Mesenchymal stem cell (in vitro differentiated cells and primary cell): ENCODE measurements around the gene MAP4K5. TPM values are rescaled to one million over a fixed set of nuclear protein-coding genes. Genes with fewer than 3 reads are reported as not detected.
A peak's percentile ranks its signal among the peaks of the same experiment; 100 is the strongest.

Experiments used
- DNase-seq: peaks from one replicate; pipeline ENCODE4 v3.0.0-alpha.2; 2013
- H2AFZ ChIP-seq: one replicate; pipeline ENCODE4 v1.6.1; 2013; ENCODE audit warnings: low read depth, mild to moderate bottlenecking, control low read depth, inconsistent platforms, low read length, moderate library complexity
- H2AK5ac ChIP-seq: 2 replicates; pipeline ENCODE4 v1.6.1; 2013; ENCODE audit warnings: low read length, moderate library complexity, mild to moderate bottlenecking, inconsistent platforms; ENCODE audit not compliant: severe bottlenecking
- H2BK120ac ChIP-seq: one replicate; pipeline ENCODE4 v1.6.1; 2013; ENCODE audit warnings: low read depth, mild to moderate bottlenecking, inconsistent platforms, low read length, moderate library complexity
- H2BK12ac ChIP-seq, 2 experiments: one replicate each; pipeline ENCODE4 v1.6.1; 2013; ENCODE audit warnings: inconsistent platforms in 2 of 2, low read length in 2 of 2, mild to moderate bottlenecking in 2 of 2, moderate library complexity in 2 of 2, control low read depth in 1 of 2
- H2BK15ac ChIP-seq: one replicate; pipeline ENCODE4 v1.6.1; 2013; ENCODE audit warnings: mild to moderate bottlenecking, low read depth, inconsistent platforms; ENCODE audit not compliant: poor library complexity, severe bottlenecking
- H2BK5ac ChIP-seq: 2 replicates; pipeline ENCODE4 v1.6.1; 2013; ENCODE audit warnings: low read depth, mild to moderate bottlenecking, low read length, control low read depth, inconsistent platforms; ENCODE audit not compliant: poor library complexity, severe bottlenecking
- H3K14ac ChIP-seq, 2 experiments: one replicate each; pipeline ENCODE4 v1.6.1; 2013; ENCODE audit warnings: inconsistent platforms in 2 of 2, low read length in 2 of 2, control low read depth in 1 of 2, mild to moderate bottlenecking in 1 of 2, moderate library complexity in 1 of 2
- H3K18ac ChIP-seq, 2 experiments: one replicate each; pipeline ENCODE4 v1.6.1; 2013; ENCODE audit warnings: inconsistent platforms in 2 of 2, low read length in 2 of 2, control low read depth in 1 of 2, low read depth in 1 of 2, mild to moderate bottlenecking in 1 of 2
- H3K23ac ChIP-seq, 2 experiments: one replicate each; pipeline ENCODE4 v1.6.1; 2013; ENCODE audit warnings: inconsistent platforms in 2 of 2, low read length in 2 of 2, mild to moderate bottlenecking in 2 of 2, moderate library complexity in 2 of 2, control low read depth in 1 of 2
- H3K27ac ChIP-seq: 2 replicates; pipeline ENCODE4 v1.5.1; 2013; ENCODE audit warnings: mild to moderate bottlenecking, moderate library complexity, low read length, control low read depth, inconsistent platforms; ENCODE audit not compliant: poor library complexity, severe bottlenecking
- H3K27me3 ChIP-seq, 2 experiments: 2 replicates each; pipeline versions ENCODE4 v1.6.1 to v1.7.0; 2013; ENCODE audit warnings: low read length in 2 of 2, mild to moderate bottlenecking in 2 of 2, moderate library complexity in 2 of 2, control low read depth in 1 of 2, inconsistent platforms in 1 of 2; ENCODE audit not compliant: control insufficient read depth in 1 of 2, insufficient read depth in 1 of 2
- H3K36me3 ChIP-seq, 2 experiments: 2 replicates each; pipeline versions ENCODE4 v1.6.1 to v1.7.0; 2013; ENCODE audit warnings: low read length in 2 of 2, control low read depth in 1 of 2, inconsistent platforms in 1 of 2, low read depth in 1 of 2, mild to moderate bottlenecking in 1 of 2; ENCODE audit not compliant: insufficient read depth in 2 of 2, control insufficient read depth in 1 of 2
- H3K4ac ChIP-seq, 2 experiments: one replicate each; pipeline ENCODE4 v1.6.1; 2013; ENCODE audit warnings: inconsistent platforms in 2 of 2, low read length in 2 of 2, mild to moderate bottlenecking in 2 of 2, moderate library complexity in 2 of 2, control low read depth in 1 of 2, low read depth in 1 of 2
- H3K4me1 ChIP-seq: 2 replicates; pipeline ENCODE4 v1.6.1; 2013; ENCODE audit warnings: low read depth, low read length, control low read depth; ENCODE audit not compliant: control insufficient read depth, insufficient read depth
- H3K4me2 ChIP-seq: 2 replicates; pipeline ENCODE4 v1.6.1; 2013; ENCODE audit warnings: low read length, mild to moderate bottlenecking, inconsistent platforms; ENCODE audit not compliant: poor library complexity, severe bottlenecking
- H3K4me3 ChIP-seq, 2 experiments: 2 replicates each; pipeline versions ENCODE4 v1.5.1 to v1.7.0; 2013; ENCODE audit warnings: low read length in 2 of 2, mild to moderate bottlenecking in 2 of 2, control low read depth in 1 of 2, low read depth in 1 of 2; ENCODE audit not compliant: insufficient read depth in 1 of 2
- H3K79me1 ChIP-seq: replicated peaks from 2 replicates; pipeline ENCODE4 v1.6.1; 2013; ENCODE audit warnings: mild to moderate bottlenecking, control low read depth, low read length, inconsistent platforms; ENCODE audit not compliant: poor library complexity, severe bottlenecking
- H3K9ac ChIP-seq: 2 replicates; pipeline ENCODE4 v1.7.0; 2013; ENCODE audit warnings: mild to moderate bottlenecking, low read length, moderate library complexity
- H3K9me3 ChIP-seq: 2 replicates; pipeline ENCODE4 v1.7.0; 2013; ENCODE audit warnings: mild to moderate bottlenecking, low read length; ENCODE audit not compliant: control insufficient read depth
- H4K8ac ChIP-seq: one replicate; pipeline ENCODE4 v1.6.1; 2013; ENCODE audit warnings: inconsistent platforms, mild to moderate bottlenecking, low read length, moderate library complexity
- H4K91ac ChIP-seq: one replicate; pipeline ENCODE4 v1.6.1; 2013; ENCODE audit warnings: mild to moderate bottlenecking, low read length, inconsistent platforms
- whole genome bisulfite sequencing: methylation state at CpG from one replicate; pipeline ENCODE4 v1.1.7; 2013; ENCODE audit warnings: mixed read lengths; 5-methylcytosine and 5-hydroxymethylcytosine counted together
- polyA plus RNA-seq, 2 experiments: library from polyadenylated mRNA; stranded (reverse); fragments of 200-250 nt; gene quantifications; one replicate each; pipeline ENCODE4 v1.2.3, GENCODE V29; 2013

Gene MAP4K5
- polyA plus RNA-seq (2013, experiment 1 of 2): 29.5 TPM
- polyA plus RNA-seq (2013, experiment 2 of 2): 31.7 TPM

DNA sequence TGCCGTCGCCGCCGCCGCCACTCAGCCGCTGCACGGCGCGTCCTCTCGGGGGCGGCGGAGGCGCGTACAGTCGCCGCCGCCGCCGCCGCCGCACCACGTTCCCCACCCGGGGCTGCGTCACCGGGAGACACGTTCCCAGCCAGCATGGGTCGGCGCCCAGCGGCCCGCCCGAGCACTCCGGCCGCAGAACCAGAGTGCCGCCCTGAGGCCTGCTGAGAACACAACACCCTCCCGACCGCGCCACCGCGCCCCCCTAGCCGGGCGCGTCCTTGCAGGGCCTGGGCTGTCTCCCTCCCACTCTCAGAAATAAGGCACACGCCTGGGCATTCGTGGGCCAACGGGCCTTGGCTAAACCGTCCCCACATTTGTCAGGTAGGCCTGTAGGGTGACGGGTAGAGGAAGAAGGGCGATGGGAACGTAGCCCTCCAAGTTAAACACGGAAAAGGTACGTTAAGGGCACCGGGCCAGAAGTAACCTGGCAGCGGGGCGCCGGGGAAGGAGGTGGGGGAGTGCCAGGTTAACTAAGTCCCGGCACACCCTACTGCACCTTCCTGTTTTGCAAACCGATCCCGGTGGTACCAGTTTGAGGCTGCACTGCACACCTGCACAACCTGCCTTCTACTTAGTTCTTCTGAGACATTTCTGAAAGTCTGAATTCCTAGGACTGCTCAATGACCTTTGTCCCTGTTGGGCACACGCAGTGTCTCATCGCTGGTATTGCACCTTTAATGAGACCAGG lies at the start of gene MAP4K5:
Gene MAP4K5 (minus strand): TSS at position 68 of the 739 bp plus-strand sequence. CDS start 520 bp downstream, outside the sequence.
- peak within 1 kb of the TSS; percentile 61 for H4K8ac ChIP-seq
- peak within 1 kb of the TSS; percentile 43 for H2BK120ac ChIP-seq
- H3K9me3 ChIP-seq: no peaks in the 10 kb centered on the region
- peak within 1 kb of the TSS; percentile 80 for H2BK15ac ChIP-seq
- peak within 1 kb of the TSS; percentile 96 for H2AFZ ChIP-seq
- H3K14ac ChIP-seq: peak within 1 kb of the TSS; percentile 85 to 92
- H2BK12ac ChIP-seq: peak within 1 kb of the TSS in 1 of 2 experiments; percentile 88
- H3K23ac ChIP-seq: peak within 1 kb of the TSS in 1 of 2 experiments; percentile 94
- DNase-seq: peak; percentile 91
- H3K27ac ChIP-seq: peak within 1 kb of the TSS; percentile 79
- peak within 1 kb of the TSS; percentile 97 for H3K9ac ChIP-seq
- H3K4me2 ChIP-seq: peak within 1 kb of the TSS; percentile 81
- H2BK5ac ChIP-seq: peak within 1 kb of the TSS; percentile 89
- H2AK5ac ChIP-seq: no peak within 1 kb of the TSS
- WGBS: 6% methylated on average over 26 of the region's 60 CpGs
- H4K91ac ChIP-seq: peak within 1 kb of the TSS; percentile 68
- H3K18ac ChIP-seq: peak within 1 kb of the TSS; percentile 56 to 97
- peak within 1 kb of the TSS; percentile 82 to 95 for H3K4me3 ChIP-seq
- H3K79me1 ChIP-seq: no peaks in the 10 kb centered on the region
- no peaks in the 10 kb centered on the region for H3K27me3 ChIP-seq
- H3K36me3 ChIP-seq: peaks cover 3% of the 10 kb centered on the region in 2 experiments
- peaks cover 7% of the 10 kb centered on the region for H3K4me1 ChIP-seq
- peak within 1 kb of the TSS; percentile 81 to 82 for H3K4ac ChIP-seq

DNA sequence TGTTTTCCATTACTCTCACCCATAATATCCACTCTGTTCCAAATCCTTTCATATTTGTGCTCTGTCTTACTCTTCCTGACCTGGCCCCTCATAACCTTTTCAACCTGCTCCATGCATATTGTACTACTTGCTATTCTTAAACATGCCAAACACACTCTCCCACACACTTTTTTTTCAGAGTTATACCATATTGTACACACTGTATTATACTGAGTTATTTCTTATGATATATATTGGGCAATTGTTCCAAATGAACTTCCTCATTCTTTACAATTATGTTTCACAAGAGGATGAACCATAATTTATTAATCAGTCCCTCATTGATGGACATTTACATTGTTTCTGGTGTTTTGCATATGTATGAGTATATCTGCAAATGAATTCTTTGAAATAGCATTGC lies 46.1 kb upstream of the MAP4K5 start:
- DNase-seq: no peak
- Histone ChIP-seq H2BK15ac (no peak overlapping the region), H3K79me1 (no peaks in the 10 kb centered on the region), H2BK5ac (no peak overlapping the region), H2AFZ (no peak overlapping the region), H2AK5ac (no peak overlapping the region), H3K4ac (no peak overlapping the region), H3K4me2 (no peak overlapping the region), H3K4me1 (no peaks in the 10 kb centered on the region), H2BK12ac (no peak overlapping the region), H4K91ac (no peak overlapping the region), H4K8ac (no peak overlapping the region), H2BK120ac (no peak overlapping the region), H3K9me3 (no peaks in the 10 kb centered on the region), H3K27ac (no peak overlapping the region), H3K14ac (no peak overlapping the region), H3K9ac (no peak overlapping the region), H3K18ac (no peak overlapping the region), H3K27me3 (no peaks in the 10 kb centered on the region), H3K23ac (no peak overlapping the region), H3K36me3 (no peaks in the 10 kb centered on the region), H3K4me3 (no peak overlapping the region)

GRCh38 chr14:50577982-50578381 lies 45.6 kb upstream of the MAP4K5 start:
- no peak overlapping the region for H3K4me3 ChIP-seq
- no peak overlapping the region for H2AFZ ChIP-seq
- H2BK5ac ChIP-seq: no peak overlapping the region
- no peaks in the 10 kb centered on the region for H3K4me1 ChIP-seq
- H3K23ac ChIP-seq: no peak overlapping the region
- no peak overlapping the region for H3K18ac ChIP-seq
- no peak overlapping the region for H2BK12ac ChIP-seq
- no peak overlapping the region for H2BK15ac ChIP-seq
- H3K27ac ChIP-seq: no peak overlapping the region
- no peak overlapping the region for H3K9ac ChIP-seq
- no peak overlapping the region for H2AK5ac ChIP-seq
- H4K91ac ChIP-seq: no peak overlapping the region
- no peaks in the 10 kb centered on the region for H3K27me3 ChIP-seq
- H4K8ac ChIP-seq: no peak overlapping the region
- H2BK120ac ChIP-seq: no peak overlapping the region
- H3K36me3 ChIP-seq: no peaks in the 10 kb centered on the region
- no peak for DNase-seq
- no peaks in the 10 kb centered on the region for H3K9me3 ChIP-seq
- H3K4me2 ChIP-seq: no peak overlapping the region
- no peak overlapping the region for H3K4ac ChIP-seq
- no peaks in the 10 kb centered on the region for H3K79me1 ChIP-seq
- H3K14ac ChIP-seq: no peak overlapping the region

- Histone ChIP-seq H3K36me3 (no peaks in the 10 kb centered on the region), H3K4ac (no peak overlapping the region), H3K4me2 (no peak overlapping the region), H3K18ac (no peak overlapping the region), H3K9ac (no peak overlapping the region), H4K91ac (no peak overlapping the region), H2BK120ac (no peak overlapping the region), H3K27ac (no peak overlapping the region), H3K4me1 (no peaks in the 10 kb centered on the region), H2BK5ac (no peak overlapping the region), H3K27me3 (no peaks in the 10 kb centered on the region), H3K79me1 (no peaks in the 10 kb centered on the region), H2AK5ac (no peak overlapping the region), H2AFZ (no peak overlapping the region), H3K4me3 (no peak overlapping the region), H3K9me3 (peaks cover 6% of the 10 kb centered on the region), H2BK12ac (no peak overlapping the region), H4K8ac (no peak overlapping the region), H3K23ac (no peak overlapping the region), H2BK15ac (no peak overlapping the region), H3K14ac (no peak overlapping the region)
- DNase-seq: no peak
Observed at GRCh38 chr14:50575769-50576168, 43.4 kb upstream of the MAP4K5 start.
